HEK293T (cell line): Measurements from ENCODE around the gene PLK3.

Source experiments
- BHLHE40 ChIP-seq: fragments of 450-650 bp; IDR thresholded peaks from 2 replicates; pipeline ENCODE4 v1.6.1; 2016; ENCODE audit warnings: mild to moderate bottlenecking, moderate library complexity, borderline replicate concordance
- FOXM1 ChIP-seq: fragments of 450-650 bp; IDR thresholded peaks from 2 replicates; pipeline ENCODE4 v1.6.1; 2017; ENCODE audit warnings: mild to moderate bottlenecking, borderline replicate concordance
- HDGF ChIP-seq: fragments of 450-650 bp; IDR thresholded peaks from 2 replicates; pipeline ENCODE4 v1.6.1; 2017; ENCODE audit warnings: antibody characterized with exemption, borderline replicate concordance
- L3MBTL2 ChIP-seq: fragments of 450-650 bp; conservative IDR thresholded peaks from 2 replicates; pipeline ENCODE4 v1.6.1; 2016; ENCODE audit warnings: mild to moderate bottlenecking
- LEF1 ChIP-seq: fragments of 450-650 bp; IDR thresholded peaks from 2 replicates; pipeline ENCODE4 v1.6.1; 2017; ENCODE audit warnings: mild to moderate bottlenecking, borderline replicate concordance
- SUZ12 ChIP-seq: fragments of 450-650 bp; IDR thresholded peaks from 2 replicates; pipeline ENCODE4 v1.6.1; 2016; ENCODE audit warnings: mild to moderate bottlenecking
- TARDBP ChIP-seq: fragments of 450-650 bp; IDR thresholded peaks from 2 replicates; pipeline ENCODE4 v1.6.1; 2016
- ZNF384 ChIP-seq: fragments of 450-650 bp; IDR thresholded peaks from 2 replicates; pipeline ENCODE4 v1.6.1; 2016

GRCh38 chr1:44777969-44778635 lies 22.1 kb upstream of the PLK3 start:
- TF ChIP-seq L3MBTL2 (no peak), HDGF (no peak), LEF1 (no peak), TARDBP (no peak), SUZ12 (no peak), ZNF384 (no peak), BHLHE40 (no peak), FOXM1 (no peak)
